GM12878 (cell line): ENCODE data around the gene CSNK1A1. TPM values are rescaled to one million over a fixed set of nuclear protein-coding genes. Genes with fewer than 3 reads are reported as not detected.
A peak's percentile ranks its signal among the peaks of the same experiment; 100 is the strongest.

Experiments
- ATF7 ChIP-seq: fragments of 450-650 bp; IDR thresholded peaks from 2 replicates; pipeline ENCODE4 v1.6.1; 2016; ENCODE audit warnings: low read depth, mild to moderate bottlenecking
- BACH1 ChIP-seq: fragments of 450-650 bp; IDR thresholded peaks from 2 replicates; pipeline ENCODE4 v1.6.1; 2017; ENCODE audit warnings: mild to moderate bottlenecking, borderline replicate concordance
- BMI1 ChIP-seq: fragments of 450-650 bp; IDR thresholded peaks from 2 replicates; pipeline ENCODE4 v1.6.1; 2016; ENCODE audit warnings: mild to moderate bottlenecking, moderate library complexity, borderline replicate concordance
- CBX3 ChIP-seq: fragments of 200-600 bp; sonication (generic); IDR thresholded peaks from 2 replicates; pipeline ENCODE4 v1.6.1; 2016; ENCODE audit warnings: low read depth, borderline replicate concordance
- ESRRA ChIP-seq: IDR thresholded peaks from 2 replicates; pipeline ENCODE4 v1.6.1; 2012; ENCODE audit warnings: mild to moderate bottlenecking, low read length, improper control_type of control experiment
- KLF5 ChIP-seq: fragments of 450-650 bp; IDR thresholded peaks from 2 replicates; pipeline ENCODE4 v1.6.1; 2014; ENCODE audit warnings: mild to moderate bottlenecking; ENCODE audit not compliant: partially characterized antibody
- NFYA ChIP-seq: IDR thresholded peaks from 2 replicates; pipeline ENCODE4 v1.6.1; 2011; ENCODE audit warnings: low read depth, mild to moderate bottlenecking, low read length, improper control_type of control experiment, borderline replicate concordance
- RAD21 ChIP-seq: IDR thresholded peaks from 2 replicates; pipeline ENCODE4 v1.6.1; 2011; ENCODE audit warnings: mild to moderate bottlenecking, low read depth, low read length, moderate library complexity; ENCODE audit not compliant: insufficient read depth
- SMC3 ChIP-seq: IDR thresholded peaks from 2 replicates; pipeline ENCODE4 v1.6.1; 2011; ENCODE audit warnings: low read length, improper control_type of control experiment, borderline replicate concordance
- SREBF2 ChIP-seq: IDR thresholded peaks from 2 replicates; pipeline ENCODE4 v1.6.1; 2012; ENCODE audit warnings: mild to moderate bottlenecking, low read length
- TCF12 ChIP-seq: IDR thresholded peaks from 2 replicates; pipeline ENCODE4 v1.6.1; 2011; ENCODE audit warnings: low read depth, mild to moderate bottlenecking, low read length
- YY1 ChIP-seq: IDR thresholded peaks from 2 replicates; pipeline ENCODE4 v1.6.1; 2011; ENCODE audit warnings: low read depth, mild to moderate bottlenecking, low read length
- ZNF592 ChIP-seq: fragments of 450-650 bp; IDR thresholded peaks from 2 replicates; pipeline ENCODE4 v1.6.1; 2017; ENCODE audit warnings: mild to moderate bottlenecking, moderate library complexity
- ZNF622 ChIP-seq: fragments of 450-650 bp; IDR thresholded peaks from 2 replicates; pipeline ENCODE4 v1.6.1; 2017; ENCODE audit warnings: mild to moderate bottlenecking, inconsistent platforms
- polyA plus RNA-seq, 11 experiments: library from polyadenylated mRNA; depleted of rRNA in 4 of 11; unstranded in 6 of 11; stranded (reverse) in 5 of 11; fragments of >200 nt; fragmentation: Nextera tagmentation in 4 of 11; fragmentation: Illumina TruSeq in 1 of 11; extraction: Ambion mirVana in 4 of 11; extraction: Trizol in 1 of 11; gene quantifications; 1 replicate in 1 of 11; 2 replicates in 10 of 11; pipeline versions ENCODE4 v1.2.1 to v1.2.3, GENCODE V29; 2011 to 2016; ENCODE audit warnings: inconsistent platforms in 2 of 11, missing spikeins in 2 of 11, low read depth in 1 of 11
- total RNA-seq, 4 experiments: library from RNA; depleted of rRNA in 3 of 4; stranded (reverse); fragments of >200 nt in 3 of 4; fragmentation: Illumina TruSeq in 1 of 4; extraction: Trizol in 1 of 4; gene quantifications; 2 replicates each; pipeline versions ENCODE4 v1.2.1 to v1.2.3, GENCODE V29; 2013 to 2021
- TF ChIP-seq, protein P1 (sequence below): IDR thresholded peaks from 2 replicates; pipeline ENCODE4 v1.6.1; 2011; ENCODE audit warnings: low read depth, mild to moderate bottlenecking, low read length, moderate library complexity, borderline replicate concordance; ENCODE audit errors: extremely low read depth
- TF ChIP-seq, protein P2 (sequence below): fragments of 450-650 bp; IDR thresholded peaks from 2 replicates; pipeline ENCODE4 v1.6.1; 2017; ENCODE audit warnings: mild to moderate bottlenecking
- TF ChIP-seq, protein P3 (sequence below): fragments of 450-650 bp; IDR thresholded peaks from 2 replicates; pipeline ENCODE4 v1.6.1; 2017; ENCODE audit warnings: antibody characterized with exemption, mild to moderate bottlenecking, moderate library complexity
- TF ChIP-seq, protein P4 (sequence below), 3 experiments: IDR thresholded peaks in 2 of 3; conservative IDR thresholded peaks in 1 of 3; 2 replicates each; pipeline ENCODE4 v1.5.1; 2011; ENCODE audit warnings: low read depth in 3 of 3, low read length in 3 of 3, mild to moderate bottlenecking in 3 of 3, control low read depth in 2 of 3, moderate library complexity in 2 of 3, inconsistent platforms in 1 of 3, mixed read lengths in 1 of 3; ENCODE audit not compliant: control insufficient read depth in 2 of 3, insufficient read depth in 1 of 3; ENCODE audit errors: extremely low read depth in 1 of 3

The CSNK1A1 gene
- total and polyA plus RNA-seq, 10 of the 15 experiments (the other 5 are each of a cell fraction or from before 2014, with no cell fraction given), result 53.3 to 155 (median 133) TPM

GRCh38 chr5:149551227-149552037 is at the start of gene CSNK1A1 (continued):
- TF ChIP-seq ZNF592 (0 out of 2 replicates have a peak, but pooled peaks have one; percentile 10), NFYA (no peak), BMI1 (no peak), TCF12 (peak; percentile 64; the same call in 1 of the 2 replicates), SREBF2 (no peak), ESRRA (peak; percentile 75), ZNF622 (no peak), YY1 (peak; percentile 98), CBX3 (no peak), BACH1 (peak; percentile 68; the same call in 1 of the 2 replicates), SMC3 (peak; percentile 21; the same call in 1 of the 2 replicates), KLF5 (peak; percentile 17), ATF7 (peak; percentile 70), RAD21 (peak; percentile 51)
- TF ChIP-seq, protein P1, sequence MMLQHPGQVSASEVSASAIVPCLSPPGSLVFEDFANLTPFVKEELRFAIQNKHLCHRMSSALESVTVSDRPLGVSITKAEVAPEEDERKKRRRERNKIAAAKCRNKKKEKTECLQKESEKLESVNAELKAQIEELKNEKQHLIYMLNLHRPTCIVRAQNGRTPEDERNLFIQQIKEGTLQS, result no peak
- TF ChIP-seq, protein P2, sequence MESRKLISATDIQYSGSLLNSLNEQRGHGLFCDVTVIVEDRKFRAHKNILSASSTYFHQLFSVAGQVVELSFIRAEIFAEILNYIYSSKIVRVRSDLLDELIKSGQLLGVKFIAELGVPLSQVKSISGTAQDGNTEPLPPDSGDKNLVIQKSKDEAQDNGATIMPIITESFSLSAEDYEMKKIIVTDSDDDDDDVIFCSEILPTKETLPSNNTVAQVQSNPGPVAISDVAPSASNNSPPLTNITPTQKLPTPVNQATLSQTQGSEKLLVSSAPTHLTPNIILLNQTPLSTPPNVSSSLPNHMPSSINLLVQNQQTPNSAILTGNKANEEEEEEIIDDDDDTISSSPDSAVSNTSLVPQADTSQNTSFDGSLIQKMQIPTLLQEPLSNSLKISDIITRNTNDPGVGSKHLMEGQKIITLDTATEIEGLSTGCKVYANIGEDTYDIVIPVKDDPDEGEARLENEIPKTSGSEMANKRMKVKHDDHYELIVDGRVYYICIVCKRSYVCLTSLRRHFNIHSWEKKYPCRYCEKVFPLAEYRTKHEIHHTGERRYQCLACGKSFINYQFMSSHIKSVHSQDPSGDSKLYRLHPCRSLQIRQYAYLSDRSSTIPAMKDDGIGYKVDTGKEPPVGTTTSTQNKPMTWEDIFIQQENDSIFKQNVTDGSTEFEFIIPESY, result no peak
- TF ChIP-seq, protein P3, sequence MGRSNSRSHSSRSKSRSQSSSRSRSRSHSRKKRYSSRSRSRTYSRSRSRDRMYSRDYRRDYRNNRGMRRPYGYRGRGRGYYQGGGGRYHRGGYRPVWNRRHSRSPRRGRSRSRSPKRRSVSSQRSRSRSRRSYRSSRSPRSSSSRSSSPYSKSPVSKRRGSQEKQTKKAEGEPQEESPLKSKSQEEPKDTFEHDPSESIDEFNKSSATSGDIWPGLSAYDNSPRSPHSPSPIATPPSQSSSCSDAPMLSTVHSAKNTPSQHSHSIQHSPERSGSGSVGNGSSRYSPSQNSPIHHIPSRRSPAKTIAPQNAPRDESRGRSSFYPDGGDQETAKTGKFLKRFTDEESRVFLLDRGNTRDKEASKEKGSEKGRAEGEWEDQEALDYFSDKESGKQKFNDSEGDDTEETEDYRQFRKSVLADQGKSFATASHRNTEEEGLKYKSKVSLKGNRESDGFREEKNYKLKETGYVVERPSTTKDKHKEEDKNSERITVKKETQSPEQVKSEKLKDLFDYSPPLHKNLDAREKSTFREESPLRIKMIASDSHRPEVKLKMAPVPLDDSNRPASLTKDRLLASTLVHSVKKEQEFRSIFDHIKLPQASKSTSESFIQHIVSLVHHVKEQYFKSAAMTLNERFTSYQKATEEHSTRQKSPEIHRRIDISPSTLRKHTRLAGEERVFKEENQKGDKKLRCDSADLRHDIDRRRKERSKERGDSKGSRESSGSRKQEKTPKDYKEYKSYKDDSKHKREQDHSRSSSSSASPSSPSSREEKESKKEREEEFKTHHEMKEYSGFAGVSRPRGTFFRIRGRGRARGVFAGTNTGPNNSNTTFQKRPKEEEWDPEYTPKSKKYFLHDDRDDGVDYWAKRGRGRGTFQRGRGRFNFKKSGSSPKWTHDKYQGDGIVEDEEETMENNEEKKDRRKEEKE, result no peak
- TF ChIP-seq, protein P4, sequence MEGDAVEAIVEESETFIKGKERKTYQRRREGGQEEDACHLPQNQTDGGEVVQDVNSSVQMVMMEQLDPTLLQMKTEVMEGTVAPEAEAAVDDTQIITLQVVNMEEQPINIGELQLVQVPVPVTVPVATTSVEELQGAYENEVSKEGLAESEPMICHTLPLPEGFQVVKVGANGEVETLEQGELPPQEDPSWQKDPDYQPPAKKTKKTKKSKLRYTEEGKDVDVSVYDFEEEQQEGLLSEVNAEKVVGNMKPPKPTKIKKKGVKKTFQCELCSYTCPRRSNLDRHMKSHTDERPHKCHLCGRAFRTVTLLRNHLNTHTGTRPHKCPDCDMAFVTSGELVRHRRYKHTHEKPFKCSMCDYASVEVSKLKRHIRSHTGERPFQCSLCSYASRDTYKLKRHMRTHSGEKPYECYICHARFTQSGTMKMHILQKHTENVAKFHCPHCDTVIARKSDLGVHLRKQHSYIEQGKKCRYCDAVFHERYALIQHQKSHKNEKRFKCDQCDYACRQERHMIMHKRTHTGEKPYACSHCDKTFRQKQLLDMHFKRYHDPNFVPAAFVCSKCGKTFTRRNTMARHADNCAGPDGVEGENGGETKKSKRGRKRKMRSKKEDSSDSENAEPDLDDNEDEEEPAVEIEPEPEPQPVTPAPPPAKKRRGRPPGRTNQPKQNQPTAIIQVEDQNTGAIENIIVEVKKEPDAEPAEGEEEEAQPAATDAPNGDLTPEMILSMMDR (IDR thresholded peaks at IDR 0.05 in 2 of 3, conservative IDR thresholded peaks at IDR 0.05 in 1 of 3; ENCODE audit: control insufficient read depth in 2 of 3, extremely low read depth in 1 of 3, insufficient read depth in 1 of 3, low read depth in 3 of 3, low read length in 3 of 3), result peak; percentile 58 to 77 (median 69)
